BE2C (cell line): ENCODE measurements around the gene DNAH8.

ENCODE experiments used
- DNase-seq: peaks from one replicate; pipeline ENCODE4 v3.0.0-alpha.2; 2020
- H3K27me3 ChIP-seq: fragments of 250-450 bp; sonication (Bioruptor Pico); 2 replicates; pipeline ENCODE4 v1.5.1; 2020; ENCODE audit warnings: mild to moderate bottlenecking
- H3K36me3 ChIP-seq: fragments of 250-450 bp; sonication (Bioruptor Pico); 2 replicates; pipeline ENCODE4 v1.5.1; 2020; ENCODE audit warnings: mild to moderate bottlenecking
- H3K4me1 ChIP-seq: fragments of 250-450 bp; sonication (Bioruptor Pico); 2 replicates; pipeline ENCODE4 v1.5.1; 2020
- H3K4me3 ChIP-seq: 2 replicates; pipeline ENCODE4 v1.5.1; 2011; ENCODE audit warnings: low read depth, low read length
- H3K9me3 ChIP-seq: fragments of 250-450 bp; sonication (Bioruptor Pico); 2 replicates; pipeline ENCODE4 v1.5.1; 2020
- TF ChIP-seq, protein P1 (sequence below): IDR thresholded peaks from 2 replicates; pipeline ENCODE4 v1.5.1; 2012; ENCODE audit warnings: mild to moderate bottlenecking, low read depth, low read length

DNAH8 gene

GRCh38 chr6:38782616-38783015 lies 67.5 kb downstream of the DNAH8 start:
- Histone ChIP-seq H3K36me3 (no peaks in the 10 kb centered on the region), H3K27me3 (no peaks in the 10 kb centered on the region), H3K4me1 (no peaks in the 10 kb centered on the region), H3K4me3 (no peak overlapping the region), H3K9me3 (no peaks in the 10 kb centered on the region)
- DNase-seq: no peak
- TF ChIP-seq, protein P1, sequence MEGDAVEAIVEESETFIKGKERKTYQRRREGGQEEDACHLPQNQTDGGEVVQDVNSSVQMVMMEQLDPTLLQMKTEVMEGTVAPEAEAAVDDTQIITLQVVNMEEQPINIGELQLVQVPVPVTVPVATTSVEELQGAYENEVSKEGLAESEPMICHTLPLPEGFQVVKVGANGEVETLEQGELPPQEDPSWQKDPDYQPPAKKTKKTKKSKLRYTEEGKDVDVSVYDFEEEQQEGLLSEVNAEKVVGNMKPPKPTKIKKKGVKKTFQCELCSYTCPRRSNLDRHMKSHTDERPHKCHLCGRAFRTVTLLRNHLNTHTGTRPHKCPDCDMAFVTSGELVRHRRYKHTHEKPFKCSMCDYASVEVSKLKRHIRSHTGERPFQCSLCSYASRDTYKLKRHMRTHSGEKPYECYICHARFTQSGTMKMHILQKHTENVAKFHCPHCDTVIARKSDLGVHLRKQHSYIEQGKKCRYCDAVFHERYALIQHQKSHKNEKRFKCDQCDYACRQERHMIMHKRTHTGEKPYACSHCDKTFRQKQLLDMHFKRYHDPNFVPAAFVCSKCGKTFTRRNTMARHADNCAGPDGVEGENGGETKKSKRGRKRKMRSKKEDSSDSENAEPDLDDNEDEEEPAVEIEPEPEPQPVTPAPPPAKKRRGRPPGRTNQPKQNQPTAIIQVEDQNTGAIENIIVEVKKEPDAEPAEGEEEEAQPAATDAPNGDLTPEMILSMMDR: no peak

- DNase-seq: no peak
- H3K27me3 ChIP-seq: no peaks in the 10 kb centered on the region
- no peaks in the 10 kb centered on the region for H3K9me3 ChIP-seq
- no peaks in the 10 kb centered on the region for H3K36me3 ChIP-seq
- TF ChIP-seq, protein P1: no peak
- H3K4me3 ChIP-seq: no peak overlapping the region
- no peaks in the 10 kb centered on the region for H3K4me1 ChIP-seq
These were observed 68.5 kb downstream of the DNAH8 start for GRCh38 chr6:38783443-38784228.

DNA sequence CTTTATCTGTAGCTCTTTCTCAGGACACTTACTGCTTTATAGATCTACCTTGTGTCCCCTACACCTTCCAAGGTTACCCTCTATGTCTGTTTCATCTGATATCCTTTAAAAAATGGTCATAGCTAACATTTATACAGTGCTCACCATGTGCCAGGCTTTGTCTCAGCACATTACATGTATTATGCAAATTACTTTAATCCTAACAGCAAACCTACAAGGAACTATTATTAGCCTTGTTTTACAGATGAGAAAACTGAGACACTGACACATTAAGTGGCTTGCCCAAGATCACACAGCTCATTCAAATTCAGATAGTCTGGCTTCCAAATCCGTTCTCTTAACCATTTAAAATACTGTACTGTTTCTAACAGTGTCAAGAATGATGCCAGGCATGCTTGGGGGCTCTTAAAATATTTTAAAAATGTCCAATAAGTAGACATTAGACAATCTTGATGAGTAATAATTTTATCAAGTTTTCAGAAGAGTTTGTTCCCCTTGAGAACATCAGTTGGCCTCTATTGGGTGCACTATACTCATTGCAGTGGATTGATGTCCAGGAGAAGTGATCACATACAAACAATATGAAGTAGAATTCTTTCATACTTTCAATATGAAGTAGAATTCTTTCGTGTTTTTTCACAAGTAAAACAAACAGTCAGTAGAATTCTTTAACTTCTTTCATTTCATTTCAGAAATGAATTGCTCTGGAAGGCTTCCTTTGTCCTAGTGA lies 69.6 kb downstream of the DNAH8 start:
- no peak for DNase-seq
- H3K4me3 ChIP-seq: no peak overlapping the region
- H3K4me1 ChIP-seq: no peaks in the 10 kb centered on the region
- H3K9me3 ChIP-seq: no peaks in the 10 kb centered on the region
- no peaks in the 10 kb centered on the region for H3K27me3 ChIP-seq
- H3K36me3 ChIP-seq: no peaks in the 10 kb centered on the region
- TF ChIP-seq, protein P1: no peak

DNA sequence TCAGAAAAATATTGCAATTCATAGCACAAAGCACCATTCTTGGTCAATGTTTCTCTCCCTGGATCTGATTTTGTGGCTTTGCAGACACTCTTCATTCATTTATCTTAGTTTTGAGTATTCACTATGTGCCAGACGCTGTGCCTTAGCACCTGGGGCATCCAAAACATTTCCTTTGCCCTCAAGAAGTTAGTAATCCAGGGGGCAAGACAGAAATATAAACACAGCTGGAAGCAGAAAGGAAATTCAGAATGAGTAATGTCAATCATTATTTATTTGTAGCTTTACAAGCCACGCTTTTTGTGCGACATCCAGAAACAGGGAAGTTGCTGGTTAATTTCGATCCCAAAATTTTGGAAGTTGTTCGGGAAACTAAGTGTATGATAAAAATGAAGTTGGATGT lies 71.4 kb downstream of the DNAH8 start:
- H3K36me3 ChIP-seq: no peaks in the 10 kb centered on the region
- no peaks in the 10 kb centered on the region for H3K9me3 ChIP-seq
- no peak overlapping the region for H3K4me3 ChIP-seq
- TF ChIP-seq, protein P1: no peak
- H3K27me3 ChIP-seq: no peaks in the 10 kb centered on the region
- DNase-seq: no peak
- no peaks in the 10 kb centered on the region for H3K4me1 ChIP-seq

DNA sequence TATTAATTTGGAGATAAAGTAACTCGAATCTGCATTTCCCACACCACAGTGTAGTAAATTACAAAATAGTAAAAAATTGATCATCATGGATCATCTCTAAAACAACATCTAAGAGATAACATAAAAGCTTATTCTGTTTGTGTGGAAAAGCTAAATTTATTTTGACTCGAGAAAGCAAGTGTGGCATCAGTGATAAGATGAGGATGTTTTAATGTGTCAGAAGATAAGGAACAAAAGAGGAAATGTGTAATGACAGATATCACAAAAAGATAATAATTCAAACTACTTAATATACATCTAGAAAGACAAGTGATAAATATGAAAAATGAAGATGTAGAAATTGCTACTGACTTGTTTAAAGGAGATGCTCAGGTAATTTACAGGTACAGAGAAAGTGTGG lies 74.1 kb downstream of the DNAH8 start:
- TF ChIP-seq, protein P1: no peak
- no peaks in the 10 kb centered on the region; the same call in 1 of the 2 replicates for H3K9me3 ChIP-seq
- no peaks in the 10 kb centered on the region for H3K36me3 ChIP-seq
- no peak overlapping the region for H3K4me3 ChIP-seq
- no peaks in the 10 kb centered on the region for H3K27me3 ChIP-seq
- no peak for DNase-seq
- no peaks in the 10 kb centered on the region for H3K4me1 ChIP-seq

DNA sequence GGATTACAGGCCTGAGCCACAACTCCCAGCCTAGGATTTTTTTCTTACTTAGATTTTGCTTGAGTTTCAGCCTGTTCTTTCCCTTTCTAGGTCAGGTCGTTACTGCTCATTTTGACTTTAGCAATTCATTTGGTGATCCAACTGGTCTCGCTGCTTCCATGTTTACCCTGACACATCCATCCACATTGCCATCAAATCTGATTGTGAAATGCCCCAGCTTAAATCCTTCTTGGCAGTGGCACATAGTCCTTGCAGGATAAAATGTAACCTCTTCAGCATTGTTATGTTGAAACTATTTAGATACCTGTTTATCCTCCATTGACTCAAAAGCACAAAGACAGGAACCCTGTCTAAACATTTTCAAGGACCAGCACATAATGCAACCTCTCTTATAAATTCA lies 77.2 kb downstream of the DNAH8 start:
- H3K27me3 ChIP-seq: no peaks in the 10 kb centered on the region
- H3K4me1 ChIP-seq: peaks cover 12% of the 10 kb centered on the region
- no peaks in the 10 kb centered on the region for H3K36me3 ChIP-seq
- no peak overlapping the region for H3K4me3 ChIP-seq
- H3K9me3 ChIP-seq: no peaks in the 10 kb centered on the region; the same call in 1 of the 2 replicates
- TF ChIP-seq, protein P1: no peak
- no peak for DNase-seq
